Measurements from ENCODE around the gene TBC1D22A.

GRCh38 chr22:47023871-47024270, 261.4 kb downstream of the TBC1D22A start:
- TF ChIP-seq EP300 (IDR thresholded peaks at IDR 0.05): no peak
- TF ChIP-seq CTCF (IDR thresholded peaks at IDR 0.05): no peak

All from upper lobe of left lung (tissue), 4 donors.